Suprapubic skin (tissue), 4 donors: ENCODE data around the gene SRD5A1. TPM values are rescaled to one million over a fixed set of nuclear protein-coding genes. Genes with fewer than 3 reads are reported as not detected.

ENCODE experiments used
- DNase-seq, 2 donors: peaks; one replicate each; pipeline ENCODE4 v3.0.0-alpha.2; 2019; ENCODE audit warnings: low spot score in 2 of 2
- H3K27ac ChIP-seq: fragments of 200-600 bp; sonication (generic); one replicate; pipeline ENCODE4 v1.5.1; 2019
- H3K27me3 ChIP-seq: fragments of 200-600 bp; sonication (generic); one replicate; pipeline ENCODE4 v1.5.1; 2019
- H3K36me3 ChIP-seq: fragments of 200-600 bp; sonication (generic); one replicate; pipeline ENCODE4 v1.5.1; 2019
- H3K4me1 ChIP-seq: fragments of 200-600 bp; sonication (generic); one replicate; pipeline ENCODE4 v1.5.1; 2019
- H3K4me3 ChIP-seq: fragments of 200-600 bp; sonication (generic); one replicate; pipeline ENCODE4 v1.5.1; 2019; ENCODE audit warnings: mild to moderate bottlenecking
- H3K9me3 ChIP-seq: fragments of 200-600 bp; sonication (generic); one replicate; pipeline ENCODE4 v1.5.1; 2019
- EP300 ChIP-seq: sonication (generic); formaldehyde crosslinking; IDR thresholded peaks from one replicate; pipeline ENCODE4 v1.6.1; 2017; ENCODE audit warnings: antibody characterized with exemption
- POLR2A ChIP-seq, 2 donors: fragments of 450-650 bp; IDR thresholded peaks; one replicate each; pipeline ENCODE4 v1.6.1; 2017; ENCODE audit warnings: antibody characterized with exemption in 2 of 2, mild to moderate bottlenecking in 2 of 2, moderate library complexity in 2 of 2
- POLR2AphosphoS5 ChIP-seq, 3 donors: sonication (generic); formaldehyde crosslinking; IDR thresholded peaks; one replicate each; pipeline ENCODE4 v1.6.1; 2017; ENCODE audit warnings: antibody characterized with exemption in 3 of 3
- WGBS: methylation state at CpG from one replicate; pipeline ENCODE4 v1.1.5; 2018; 5-methylcytosine and 5-hydroxymethylcytosine counted together
- total RNA-seq, 4 donors: library from RNA; depleted of rRNA; stranded (reverse); fragments of >200 nt; gene quantifications; one replicate each; pipeline ENCODE4 v1.1.0, GENCODE V29; 2016
- TF ChIP-seq, protein P1 (sequence below), 2 donors: fragments of 200-600 bp in 1 of 2; fragments of 450-650 bp in 1 of 2; sonication (generic) in 1 of 2; IDR thresholded peaks; one replicate each; pipeline ENCODE4 v1.5.1; 2016 to 2019; ENCODE audit warnings: antibody characterized with exemption in 2 of 2, mild to moderate bottlenecking in 1 of 2, moderate library complexity in 1 of 2

Gene SRD5A1
- total RNA-seq, 4 donors from 2014 or later, result 62.7 to 86.8 (median 74.8) TPM

DNA sequence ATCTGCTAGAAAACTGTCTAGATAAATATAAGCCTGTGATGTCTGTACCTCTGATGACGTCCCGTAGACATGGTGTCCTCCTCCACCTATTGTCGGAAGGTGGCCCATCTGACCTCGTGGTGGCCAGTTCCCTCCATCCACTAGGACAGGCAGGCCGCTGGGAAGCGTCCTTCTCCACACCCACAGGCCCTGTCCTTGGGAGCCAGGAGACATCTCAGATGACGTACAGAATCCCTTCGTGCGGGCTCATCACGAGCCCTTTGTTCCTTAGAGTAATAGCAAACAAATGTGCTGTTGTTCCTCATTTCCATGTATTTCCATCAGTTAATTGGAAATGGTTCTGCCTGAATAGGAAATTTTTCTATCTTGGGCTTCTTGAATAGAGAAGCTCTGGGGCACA lies 41.6 kb downstream of the SRD5A1 start:
- no peaks in the 10 kb centered on the region for H3K9me3 ChIP-seq
- no peak for DNase-seq
- no peak overlapping the region for H3K4me3 ChIP-seq
- H3K27me3 ChIP-seq, result no peaks in the 10 kb centered on the region
- no peak overlapping the region for H3K27ac ChIP-seq
- peaks cover 16% of the 10 kb centered on the region for H3K36me3 ChIP-seq
- no peaks in the 10 kb centered on the region for H3K4me1 ChIP-seq
- WGBS, result 93% methylated on average over 10 of the region's 10 CpGs
- TF ChIP-seq POLR2A (IDR thresholded peaks at IDR 0.05), result no peak
- TF ChIP-seq, protein P1, sequence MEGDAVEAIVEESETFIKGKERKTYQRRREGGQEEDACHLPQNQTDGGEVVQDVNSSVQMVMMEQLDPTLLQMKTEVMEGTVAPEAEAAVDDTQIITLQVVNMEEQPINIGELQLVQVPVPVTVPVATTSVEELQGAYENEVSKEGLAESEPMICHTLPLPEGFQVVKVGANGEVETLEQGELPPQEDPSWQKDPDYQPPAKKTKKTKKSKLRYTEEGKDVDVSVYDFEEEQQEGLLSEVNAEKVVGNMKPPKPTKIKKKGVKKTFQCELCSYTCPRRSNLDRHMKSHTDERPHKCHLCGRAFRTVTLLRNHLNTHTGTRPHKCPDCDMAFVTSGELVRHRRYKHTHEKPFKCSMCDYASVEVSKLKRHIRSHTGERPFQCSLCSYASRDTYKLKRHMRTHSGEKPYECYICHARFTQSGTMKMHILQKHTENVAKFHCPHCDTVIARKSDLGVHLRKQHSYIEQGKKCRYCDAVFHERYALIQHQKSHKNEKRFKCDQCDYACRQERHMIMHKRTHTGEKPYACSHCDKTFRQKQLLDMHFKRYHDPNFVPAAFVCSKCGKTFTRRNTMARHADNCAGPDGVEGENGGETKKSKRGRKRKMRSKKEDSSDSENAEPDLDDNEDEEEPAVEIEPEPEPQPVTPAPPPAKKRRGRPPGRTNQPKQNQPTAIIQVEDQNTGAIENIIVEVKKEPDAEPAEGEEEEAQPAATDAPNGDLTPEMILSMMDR (IDR thresholded peaks at IDR 0.05), result no peak
- no peak for TF ChIP-seq POLR2AphosphoS5 (IDR thresholded peaks at IDR 0.05)
- no peak for TF ChIP-seq EP300

DNA sequence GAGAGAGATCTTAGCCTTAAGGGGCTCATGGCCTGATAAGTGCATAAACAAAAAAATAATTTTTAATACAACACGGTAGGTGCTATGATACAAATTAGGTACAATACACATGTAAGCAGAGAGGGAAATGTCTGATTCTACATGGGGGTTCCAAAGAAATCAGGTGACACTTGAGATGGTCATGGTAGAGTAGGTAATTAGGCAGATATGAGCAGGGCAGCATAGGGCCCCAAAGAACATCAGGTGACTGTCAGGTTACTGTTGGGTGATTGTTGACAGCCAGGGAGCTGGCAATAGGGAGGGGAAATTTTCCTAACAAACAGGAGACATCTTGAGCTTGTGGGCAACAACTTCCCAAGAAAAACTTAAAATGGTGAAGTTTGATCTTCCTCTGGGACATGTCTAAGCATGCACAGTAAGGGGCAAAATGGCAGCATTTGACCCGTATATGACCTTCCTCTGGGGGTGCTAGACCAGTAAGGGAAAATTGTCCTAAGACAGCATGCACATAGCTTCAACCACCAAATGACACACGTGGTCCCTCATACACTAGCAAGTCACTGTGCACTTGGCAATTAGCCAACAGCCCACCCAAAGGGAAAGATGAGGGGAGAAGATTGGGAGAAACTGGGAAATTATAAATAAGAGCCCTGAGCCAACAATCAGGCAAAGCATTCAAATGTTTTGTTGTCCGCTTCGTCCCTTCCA lies 42.7 kb downstream of the SRD5A1 start:
- Histone ChIP-seq H3K27me3 (no peaks in the 10 kb centered on the region), H3K36me3 (peaks cover 7% of the 10 kb centered on the region), H3K9me3 (no peaks in the 10 kb centered on the region), H3K4me3 (no peak overlapping the region), H3K27ac (no peak overlapping the region), H3K4me1 (no peaks in the 10 kb centered on the region)
- 93% methylated on average over 5 of the region's 5 CpGs for WGBS
- TF ChIP-seq, protein P1 (IDR thresholded peaks at IDR 0.05), result no peak
- no peak for TF ChIP-seq POLR2AphosphoS5 (IDR thresholded peaks at IDR 0.05)
- no peak for TF ChIP-seq POLR2A (IDR thresholded peaks at IDR 0.05)
- TF ChIP-seq EP300, result no peak
- no peak for DNase-seq

DNA sequence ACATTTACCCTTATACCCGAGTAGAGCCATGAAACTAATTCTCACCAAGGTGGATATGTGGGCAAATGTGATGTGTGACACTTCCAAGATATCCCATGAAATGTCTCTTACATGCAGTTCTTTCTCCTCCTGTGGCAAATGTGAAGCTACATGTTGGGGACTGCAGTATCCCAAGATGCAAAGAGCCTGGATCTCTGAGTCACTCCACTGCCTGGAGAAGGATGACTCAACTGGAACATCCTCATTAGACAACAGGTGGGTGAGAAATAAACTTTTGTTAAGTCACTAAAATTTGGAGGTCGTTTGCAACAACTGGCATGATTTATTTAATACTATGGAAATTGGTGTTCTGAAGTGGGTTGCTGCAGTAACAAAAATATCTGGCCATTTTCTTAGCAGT lies 43.5 kb downstream of the SRD5A1 start:
- peaks cover 7% of the 10 kb centered on the region for H3K36me3 ChIP-seq
- no peaks in the 10 kb centered on the region for H3K9me3 ChIP-seq
- no peak overlapping the region for H3K4me3 ChIP-seq

DNA sequence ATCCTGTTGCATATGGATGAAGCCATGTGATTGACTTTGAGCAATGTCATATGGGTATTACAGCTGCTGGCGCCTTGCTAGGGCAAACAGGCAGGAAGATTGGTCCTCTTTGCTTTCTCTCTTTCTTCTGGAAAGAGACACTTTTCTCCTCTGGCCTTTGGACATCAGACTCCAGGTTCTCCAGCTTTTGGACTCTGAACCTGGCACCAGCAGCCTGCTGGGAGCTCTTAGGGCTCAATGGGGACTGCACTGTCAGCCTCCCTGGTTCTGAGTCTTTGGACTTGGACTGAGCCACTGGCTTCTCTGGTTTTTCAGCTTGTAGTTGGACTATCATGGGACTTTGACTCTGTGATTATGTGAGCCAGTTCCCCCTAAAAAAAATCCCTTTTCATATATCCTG lies 45.1 kb downstream of the SRD5A1 start:
- Histone ChIP-seq H3K9me3 (no peaks in the 10 kb centered on the region), H3K4me3 (no peak overlapping the region), H3K27me3 (peaks cover 3% of the 10 kb centered on the region), H3K4me1 (no peaks in the 10 kb centered on the region), H3K27ac (no peak overlapping the region), H3K36me3 (peaks cover 1% of the 10 kb centered on the region)
- 64% methylated on average over 1 of the region's 1 CpG for WGBS
- no peak for DNase-seq
- TF ChIP-seq, protein P1 (IDR thresholded peaks at IDR 0.05), result no peak
- no peak for TF ChIP-seq POLR2A (IDR thresholded peaks at IDR 0.05)
- TF ChIP-seq EP300, result no peak
- TF ChIP-seq POLR2AphosphoS5 (IDR thresholded peaks at IDR 0.05), result no peak

More for the DNA sequence above, 43.5 kb downstream of the SRD5A1 start:
- H3K27me3 ChIP-seq, result no peaks in the 10 kb centered on the region
- 75% methylated on average over 2 of the region's 2 CpGs for WGBS
- TF ChIP-seq POLR2A (IDR thresholded peaks at IDR 0.05), result no peak
- TF ChIP-seq, protein P1 (IDR thresholded peaks at IDR 0.05), result no peak
- no peak for TF ChIP-seq EP300
- no peak for TF ChIP-seq POLR2AphosphoS5 (IDR thresholded peaks at IDR 0.05)
- no peak overlapping the region for H3K27ac ChIP-seq
- DNase-seq, result no peak
- no peaks in the 10 kb centered on the region for H3K4me1 ChIP-seq

DNA sequence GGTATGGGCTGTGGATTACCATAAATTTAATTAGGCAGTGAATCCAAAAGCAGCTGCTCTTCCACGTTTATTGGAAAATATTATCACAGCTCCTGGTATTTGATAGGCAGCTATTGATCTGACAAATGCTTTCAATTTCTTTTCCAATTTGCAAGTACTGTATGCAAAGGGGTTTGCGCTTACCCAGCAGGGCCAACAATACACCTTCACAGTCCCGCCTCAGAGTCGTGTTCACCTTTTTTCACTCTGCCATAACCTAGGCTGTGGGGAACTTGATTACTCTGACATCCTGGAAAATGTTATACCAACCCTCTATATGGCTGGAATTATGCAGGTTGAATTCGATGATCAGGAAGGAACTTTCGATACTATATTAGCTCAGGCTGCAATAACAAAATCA lies 47.7 kb downstream of the SRD5A1 start:
- peaks cover 3% of the 10 kb centered on the region for H3K27me3 ChIP-seq

More for the DNA sequence above, 47.7 kb downstream of the SRD5A1 start:
- no peak for DNase-seq
- Histone ChIP-seq H3K36me3 (no peaks in the 10 kb centered on the region), H3K9me3 (no peaks in the 10 kb centered on the region), H3K4me1 (no peaks in the 10 kb centered on the region), H3K27ac (no peak overlapping the region), H3K4me3 (no peak overlapping the region)
- 67% methylated on average over 6 of the region's 6 CpGs for WGBS
- TF ChIP-seq, protein P1 (IDR thresholded peaks at IDR 0.05), result no peak
- TF ChIP-seq POLR2AphosphoS5 (IDR thresholded peaks at IDR 0.05), result no peak
- no peak for TF ChIP-seq EP300
- no peak for TF ChIP-seq POLR2A (IDR thresholded peaks at IDR 0.05)
